HTERT RPE-1 (cell line): ENCODE results near the gene ANTXRL.
"Not testable (repeated sequence)": the region's sequence is repeated elsewhere in the genome, so short reads cannot be mapped to it uniquely, and the experiment has no call there.

Experiments
- in situ Hi-C: fragments of 300-500 bp; cut with MboI; formaldehyde crosslinking; loops from 4 replicates; pipeline ENCODE4 v1.14.3; 2020; ENCODE audit warnings: low sequenced_read_pairs

ANTXRL gene

GRCh38 chr10:46306516-46307184 lies 19.9 kb downstream of the ANTXRL start:
- in situ Hi-C loops: no loop called here

- in situ Hi-C loops: no loop called here
Measured at GRCh38 chr10:46307281-46308112, 20.7 kb downstream of the ANTXRL start.

GRCh38 chr10:46308113-46308415 lies 21.3 kb downstream of the ANTXRL start:
- in situ Hi-C loops: no loop called here

GRCh38 chr10:46308666-46309450 lies 22.1 kb downstream of the ANTXRL start:
- in situ Hi-C loops: no loop called here

- in situ Hi-C loops: no loop called here
Measured at GRCh38 chr10:46309511-46310142, 22.8 kb downstream of the ANTXRL start.

GRCh38 chr10:46310143-46310514 lies 23.3 kb downstream of the ANTXRL start:
- in situ Hi-C loops: no loop called here

GRCh38 chr10:46310851-46311250 lies 24.1 kb downstream of the ANTXRL start:
- in situ Hi-C loops: no loop called here

- in situ Hi-C loops: no loop called here
Measured at GRCh38 chr10:46311501-46311951, 24.7 kb downstream of the ANTXRL start.

GRCh38 chr10:46311961-46312431 lies 25.2 kb downstream of the ANTXRL start:
- in situ Hi-C loops: not testable (repeated sequence)

- in situ Hi-C loops: no loop called here
Measured at GRCh38 chr10:46312953-46313352, 26.2 kb downstream of the ANTXRL start.

- in situ Hi-C loops: no loop called here
Measured at GRCh38 chr10:46314071-46314470, 27.3 kb downstream of the ANTXRL start.

- in situ Hi-C loops: not testable (repeated sequence)
Measured at GRCh38 chr10:46315071-46315860, 28.5 kb downstream of the ANTXRL start.

GRCh38 chr10:46317370-46317769 lies 30.6 kb downstream of the ANTXRL start:
- in situ Hi-C loops: no loop called here

GRCh38 chr10:46317889-46318288 lies 31.1 kb downstream of the ANTXRL start:
- in situ Hi-C loops: no loop called here

GRCh38 chr10:46318799-46319198 lies 32.0 kb downstream of the ANTXRL start:
- in situ Hi-C loops: no loop called here

- in situ Hi-C loops: no loop called here
Measured at GRCh38 chr10:46319389-46319788, 32.6 kb downstream of the ANTXRL start.

- in situ Hi-C loops: no loop called here
Measured at GRCh38 chr10:46321770-46322169, 35.0 kb downstream of the ANTXRL start.

GRCh38 chr10:46323176-46323575 lies 36.4 kb downstream of the ANTXRL start:
- in situ Hi-C loops: no loop called here

GRCh38 chr10:46325021-46325420 lies 38.2 kb downstream of the ANTXRL start:
- in situ Hi-C loops: no loop called here

- in situ Hi-C loops: no loop called here
Measured at GRCh38 chr10:46326066-46326465, 39.3 kb downstream of the ANTXRL start.
